SK-N-MC (cell line): Measurements from ENCODE around the gene NLRP9.

Experiments used
- EZH2 ChIP-seq: fragments of 200-600 bp; sonication (generic); IDR thresholded peaks from one replicate; pipeline ENCODE4 v1.6.1; 2017; ENCODE audit warnings: antibody characterized with exemption
- FOXP2 ChIP-seq: optimal IDR thresholded peaks from 2 replicates; pipeline ENCODE3; 2011; ENCODE audit warnings: mild to moderate bottlenecking, moderate library complexity; ENCODE audit not compliant: insufficient read depth; ENCODE audit errors: extremely low read length, control extremely low read depth
- POLR2AphosphoS5 ChIP-seq: IDR thresholded peaks from 2 replicates; pipeline ENCODE4 v1.6.1; 2012; ENCODE audit warnings: mild to moderate bottlenecking, low read depth, low read length, borderline replicate concordance

DNA sequence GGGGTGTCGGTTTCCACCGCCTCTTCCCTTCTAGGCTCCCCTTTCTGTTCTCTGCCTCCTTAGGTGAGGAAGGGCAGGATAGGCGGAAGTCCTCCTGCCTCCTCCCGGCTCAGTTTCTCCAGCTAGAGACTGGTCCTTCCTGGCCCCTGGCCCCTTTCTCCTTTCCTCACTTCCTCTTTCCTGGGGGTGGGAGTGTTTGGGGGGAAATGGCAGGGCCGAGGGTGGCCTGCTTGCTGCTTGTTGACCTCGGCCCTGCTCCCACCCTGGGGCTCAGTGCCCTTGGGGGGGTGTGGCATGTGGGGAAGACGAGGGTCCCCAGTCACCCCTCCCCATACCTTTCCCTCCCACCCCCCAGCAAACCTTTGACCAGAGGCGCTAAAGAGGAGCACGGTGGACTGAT, 78.4 kb downstream of the NLRP9 start:
- TF ChIP-seq POLR2AphosphoS5 (no peak), EZH2 (no peak), FOXP2 (no peak)
